ENCODE measurements around the gene TMEM35B.

DNA sequence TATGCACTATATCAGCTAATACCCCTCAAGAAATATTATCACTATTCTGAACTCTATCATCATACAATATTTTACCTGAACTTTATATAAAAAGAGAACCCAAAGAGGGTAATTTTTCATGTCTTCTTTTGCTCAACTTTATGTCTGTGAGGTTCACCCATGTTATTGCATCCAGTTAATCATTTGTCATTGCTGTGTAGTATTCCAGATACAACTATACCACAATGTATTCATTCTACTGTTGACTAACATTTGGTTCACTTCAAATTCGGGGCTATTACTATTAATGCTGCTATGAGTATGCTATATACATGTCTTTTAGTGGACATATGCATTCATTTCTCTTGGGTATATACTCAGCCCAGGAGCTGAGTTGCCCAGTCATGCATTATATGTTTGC, 34.7 kb downstream of the TMEM35B start:
- TF ChIP-seq, protein P1, sequence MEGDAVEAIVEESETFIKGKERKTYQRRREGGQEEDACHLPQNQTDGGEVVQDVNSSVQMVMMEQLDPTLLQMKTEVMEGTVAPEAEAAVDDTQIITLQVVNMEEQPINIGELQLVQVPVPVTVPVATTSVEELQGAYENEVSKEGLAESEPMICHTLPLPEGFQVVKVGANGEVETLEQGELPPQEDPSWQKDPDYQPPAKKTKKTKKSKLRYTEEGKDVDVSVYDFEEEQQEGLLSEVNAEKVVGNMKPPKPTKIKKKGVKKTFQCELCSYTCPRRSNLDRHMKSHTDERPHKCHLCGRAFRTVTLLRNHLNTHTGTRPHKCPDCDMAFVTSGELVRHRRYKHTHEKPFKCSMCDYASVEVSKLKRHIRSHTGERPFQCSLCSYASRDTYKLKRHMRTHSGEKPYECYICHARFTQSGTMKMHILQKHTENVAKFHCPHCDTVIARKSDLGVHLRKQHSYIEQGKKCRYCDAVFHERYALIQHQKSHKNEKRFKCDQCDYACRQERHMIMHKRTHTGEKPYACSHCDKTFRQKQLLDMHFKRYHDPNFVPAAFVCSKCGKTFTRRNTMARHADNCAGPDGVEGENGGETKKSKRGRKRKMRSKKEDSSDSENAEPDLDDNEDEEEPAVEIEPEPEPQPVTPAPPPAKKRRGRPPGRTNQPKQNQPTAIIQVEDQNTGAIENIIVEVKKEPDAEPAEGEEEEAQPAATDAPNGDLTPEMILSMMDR (IDR thresholded peaks at IDR 0.05) = no peak
- TF ChIP-seq POLR2A (IDR thresholded peaks at IDR 0.05) = no peak

Measured in heart left ventricle (tissue), 13 donors.